Measurements from ENCODE around the gene CHTF18. TPM values are rescaled to one million over a fixed set of nuclear protein-coding genes. Genes with fewer than 3 reads are reported as not detected.

Gene CHTF18
- total RNA-seq, 2 donors from 2014 or later: 98.7 to 116 TPM

DNA sequence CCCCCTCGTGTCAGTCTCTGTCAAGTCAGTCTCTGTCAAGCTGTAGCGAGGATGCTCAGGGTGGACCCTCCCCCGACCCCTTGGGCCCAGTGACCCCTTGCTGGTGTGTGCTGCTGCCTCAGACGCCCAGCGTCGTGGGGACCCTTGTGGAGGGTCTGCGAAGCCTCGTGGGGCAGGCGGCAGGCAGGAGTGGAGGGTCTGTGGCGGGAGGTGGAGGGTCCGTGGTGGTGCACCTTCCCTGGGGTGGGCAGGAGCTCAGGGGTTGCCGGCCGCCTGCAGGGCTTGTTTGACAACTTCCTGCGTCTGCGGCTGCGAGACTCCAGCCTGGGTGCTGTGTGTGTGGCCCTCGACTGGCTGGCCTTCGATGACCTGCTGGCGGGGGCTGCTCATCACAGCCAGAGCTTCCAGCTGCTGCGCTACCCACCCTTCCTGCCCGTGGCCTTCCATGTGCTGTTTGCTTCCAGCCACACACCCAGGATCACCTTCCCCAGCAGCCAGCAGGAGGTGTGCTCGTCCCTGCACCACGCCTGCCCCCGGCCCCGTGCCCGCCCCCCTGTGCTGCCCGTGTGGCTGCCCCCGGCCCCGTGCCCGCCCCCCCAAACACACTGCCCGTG, 6.5 kb downstream of the CHTF18 start:
- ATAC-seq (no peak), DNase-seq (ENCODE audit: low spot score in 2 of 2) (no peak)
- Mint-ChIP-seq H3K9me3 (no peaks in the 10 kb centered on the region), H3K27ac (no peak overlapping the region), H3K36me3 (peaks cover 11 to 13% of the 10 kb centered on the region in 2 donors)

DNA sequence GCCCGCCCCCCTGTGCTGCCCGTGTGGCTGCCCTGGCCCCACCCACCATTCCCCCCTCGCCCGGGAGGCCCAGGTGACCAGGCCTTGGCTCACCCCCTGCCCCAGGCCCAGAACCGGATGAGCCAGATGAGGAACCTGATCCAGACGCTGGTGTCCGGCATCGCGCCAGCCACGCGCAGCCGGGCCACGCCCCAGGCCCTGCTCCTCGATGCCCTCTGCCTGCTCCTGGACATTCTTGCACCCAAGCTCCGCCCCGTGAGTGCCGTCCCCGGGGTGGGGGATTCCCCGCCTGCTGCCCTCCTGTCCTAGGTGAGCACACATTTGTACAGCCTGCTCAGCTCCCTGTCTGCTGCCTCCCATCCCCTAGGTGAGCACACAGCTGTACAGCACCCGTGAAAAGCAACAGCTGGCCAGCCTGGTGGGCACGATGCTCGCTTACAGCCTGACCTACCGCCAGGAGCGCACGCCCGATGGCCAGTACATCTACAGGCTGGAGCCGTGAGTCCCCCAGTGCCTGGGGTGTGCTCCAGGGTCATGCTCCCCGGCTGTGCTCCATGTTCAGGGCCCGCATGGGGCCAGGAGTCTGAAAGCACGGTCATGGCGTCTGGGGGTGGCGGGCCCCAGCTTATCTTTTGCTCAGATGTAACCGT, 7.3 kb downstream of the CHTF18 start:
- no peak for ATAC-seq
- Mint-ChIP-seq H3K27ac (no peak overlapping the region), H3K36me3 (peaks cover 11 to 13% of the 10 kb centered on the region in 2 donors), H3K9me3 (no peaks in the 10 kb centered on the region)
- DNase-seq (ENCODE audit: low spot score in 2 of 2): no peak

DNA sequence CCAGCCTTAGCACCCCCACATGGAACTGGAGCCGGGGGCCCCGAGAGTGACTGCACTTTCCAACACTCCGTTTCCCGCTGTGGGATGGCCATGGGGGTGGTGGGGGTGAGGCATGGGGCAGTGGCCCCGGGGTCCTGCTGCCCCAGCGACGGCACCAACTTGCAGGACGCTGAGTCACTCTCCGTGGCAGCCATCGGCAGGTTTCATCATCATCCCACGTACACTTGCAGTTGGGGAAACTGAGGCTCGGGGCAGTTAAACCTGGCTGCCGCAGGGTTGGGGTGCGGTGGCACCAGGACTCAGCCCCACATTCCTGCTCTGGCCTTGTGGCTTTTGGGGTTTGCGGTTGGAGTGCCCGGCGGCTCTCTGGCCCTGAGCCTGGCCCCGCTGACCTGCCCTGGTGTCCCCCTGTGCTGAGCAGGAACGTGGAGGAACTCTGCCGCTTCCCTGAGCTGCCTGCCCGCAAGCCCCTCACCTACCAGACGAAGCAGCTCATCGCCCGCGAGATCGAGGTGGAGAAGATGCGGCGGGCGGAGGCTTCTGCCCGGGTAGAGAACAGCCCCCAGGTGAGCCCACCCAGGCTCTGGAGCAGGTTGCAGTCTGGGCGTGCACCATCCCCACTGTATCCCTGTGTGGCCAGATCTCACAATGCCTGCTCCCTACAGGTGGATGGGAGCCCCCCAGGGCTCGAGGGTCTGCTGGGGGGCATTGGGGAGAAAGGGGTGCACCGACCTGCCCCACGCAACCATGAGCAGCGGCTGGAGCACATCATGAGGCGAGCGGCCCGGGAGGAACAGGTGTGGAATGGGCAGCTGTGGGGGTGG, 8.1 kb downstream of the CHTF18 start:
- Mint-ChIP-seq H3K27ac (no peak overlapping the region), H3K36me3 (peaks cover 3 to 5% of the 10 kb centered on the region in 2 donors), H3K9me3 (no peaks in the 10 kb centered on the region)
- ATAC-seq: no peak
- no peak for DNase-seq (ENCODE audit: low spot score in 2 of 2)

DNA sequence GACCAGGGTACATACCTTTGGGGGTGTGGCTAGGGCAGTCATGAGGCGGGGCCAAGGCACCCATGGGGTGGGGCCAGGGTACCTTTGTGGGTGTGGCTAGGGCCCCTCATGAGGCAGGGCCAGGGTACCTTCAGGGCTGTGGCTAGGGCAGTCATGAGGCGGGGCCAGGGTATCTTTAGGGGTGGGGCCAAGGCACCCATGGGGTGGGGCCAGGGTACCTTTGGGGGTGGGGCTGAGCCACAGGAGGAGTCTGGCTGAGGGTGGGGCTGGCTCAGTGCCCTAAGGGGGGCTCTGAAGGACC, 8.7 kb downstream of the CHTF18 start:
- peak in 1 of 2 donors; percentile 48 for DNase-seq (ENCODE audit: low spot score in 2 of 2)
- no peak overlapping the region for H3K27ac Mint-ChIP-seq
- no peaks in the 10 kb centered on the region for H3K36me3 Mint-ChIP-seq
- H3K9me3 Mint-ChIP-seq: no peaks in the 10 kb centered on the region
- peak; percentile 30 to 74 for ATAC-seq

DNA sequence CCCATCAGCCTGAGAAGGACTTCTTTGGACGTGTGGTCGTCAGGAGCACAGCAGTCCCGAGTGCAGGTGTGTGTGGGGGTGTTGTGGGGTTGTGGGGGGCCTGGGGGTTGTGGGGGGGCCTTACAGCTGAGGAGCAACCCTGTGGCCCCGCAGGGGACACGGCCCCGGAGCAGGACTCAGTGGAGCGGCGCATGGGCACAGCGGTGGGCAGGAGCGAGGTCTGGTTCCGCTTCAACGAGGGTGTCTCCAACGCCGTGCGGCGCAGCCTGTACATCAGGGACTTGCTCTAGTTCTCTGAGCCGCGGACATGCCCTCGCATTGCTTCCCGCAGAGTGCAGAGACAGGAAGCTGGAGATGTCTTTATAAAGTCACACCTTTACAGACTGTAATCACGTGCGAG, 9.3 kb downstream of the CHTF18 start:
- no peaks in the 10 kb centered on the region for H3K36me3 Mint-ChIP-seq
- no peak for ATAC-seq
- no peak for DNase-seq (ENCODE audit: low spot score in 2 of 2)
- H3K27ac Mint-ChIP-seq: no peak overlapping the region
- H3K9me3 Mint-ChIP-seq: no peaks in the 10 kb centered on the region

DNA sequence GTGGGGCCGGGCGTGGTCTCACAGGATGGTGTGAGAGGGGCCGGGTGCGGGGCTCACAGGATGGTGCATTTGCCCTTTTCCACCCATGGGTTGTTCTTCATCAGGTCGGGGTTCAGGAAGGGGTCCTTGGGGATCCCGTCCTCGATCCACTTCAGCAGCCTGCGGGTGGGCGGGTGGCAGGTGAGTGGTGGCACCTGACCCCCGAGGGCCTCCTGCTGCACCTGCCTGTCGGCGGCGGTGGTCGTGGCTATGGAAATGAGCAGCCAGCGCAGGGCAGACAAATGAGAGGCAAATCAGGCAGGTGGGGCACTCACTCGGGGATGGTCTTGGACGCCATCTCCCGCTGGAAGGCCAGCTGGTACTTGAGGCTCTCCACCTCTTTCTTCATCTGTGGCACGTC, 10.2 kb downstream of the CHTF18 start:
- no peak overlapping the region for H3K27ac Mint-ChIP-seq

DNA sequence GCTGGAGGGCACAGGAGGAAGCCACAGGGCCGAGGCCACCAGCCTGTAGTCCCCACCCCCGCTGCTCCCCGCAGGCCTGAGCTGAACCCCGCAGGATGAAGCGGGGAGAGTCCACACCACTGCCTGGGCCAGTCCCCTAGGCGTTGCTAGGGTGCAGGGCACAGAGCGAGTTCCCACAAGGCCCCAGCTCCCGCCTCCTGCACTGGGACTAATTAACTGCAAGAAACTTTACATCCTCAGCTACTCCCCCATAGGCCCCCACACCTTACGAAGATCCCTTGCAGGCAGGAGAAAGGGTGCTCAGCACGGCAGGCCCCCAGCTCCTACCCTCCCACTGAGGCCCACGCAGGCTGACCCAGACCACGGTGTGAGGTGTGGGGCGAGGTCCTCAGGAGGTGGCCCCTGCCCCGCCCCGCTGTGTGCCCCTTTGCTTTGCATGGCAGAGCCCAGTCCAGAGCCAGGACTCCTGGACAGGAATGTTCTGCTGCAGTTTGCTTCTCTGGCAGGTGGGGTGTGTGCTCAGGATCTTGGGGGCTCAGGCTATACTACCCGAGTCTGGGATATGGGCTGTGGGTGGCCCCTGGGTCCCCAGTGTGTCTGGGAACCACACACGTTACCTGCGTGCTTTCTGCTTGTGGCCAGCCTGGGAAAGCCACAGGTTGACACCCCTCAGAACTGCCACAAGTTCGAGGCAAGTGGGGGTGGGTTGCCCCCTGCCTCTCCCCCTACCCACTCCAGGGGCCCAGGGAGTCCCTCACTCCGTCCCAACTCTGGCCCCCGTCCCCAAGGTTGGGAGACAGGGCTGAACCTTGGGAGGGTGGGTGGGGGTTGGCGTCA, 10.9 kb downstream of the CHTF18 start:
- Mint-ChIP-seq H3K9me3 (no peaks in the 10 kb centered on the region), H3K27ac (no peak overlapping the region), H3K36me3 (no peaks in the 10 kb centered on the region)
- no peak for DNase-seq (ENCODE audit: low spot score in 2 of 2)
- no peak for ATAC-seq

More for the DNA sequence above, 10.2 kb downstream of the CHTF18 start:
- no peaks in the 10 kb centered on the region for H3K36me3 Mint-ChIP-seq
- no peak for DNase-seq (ENCODE audit: low spot score in 2 of 2)
- no peaks in the 10 kb centered on the region for H3K9me3 Mint-ChIP-seq
- no peak for ATAC-seq

DNA sequence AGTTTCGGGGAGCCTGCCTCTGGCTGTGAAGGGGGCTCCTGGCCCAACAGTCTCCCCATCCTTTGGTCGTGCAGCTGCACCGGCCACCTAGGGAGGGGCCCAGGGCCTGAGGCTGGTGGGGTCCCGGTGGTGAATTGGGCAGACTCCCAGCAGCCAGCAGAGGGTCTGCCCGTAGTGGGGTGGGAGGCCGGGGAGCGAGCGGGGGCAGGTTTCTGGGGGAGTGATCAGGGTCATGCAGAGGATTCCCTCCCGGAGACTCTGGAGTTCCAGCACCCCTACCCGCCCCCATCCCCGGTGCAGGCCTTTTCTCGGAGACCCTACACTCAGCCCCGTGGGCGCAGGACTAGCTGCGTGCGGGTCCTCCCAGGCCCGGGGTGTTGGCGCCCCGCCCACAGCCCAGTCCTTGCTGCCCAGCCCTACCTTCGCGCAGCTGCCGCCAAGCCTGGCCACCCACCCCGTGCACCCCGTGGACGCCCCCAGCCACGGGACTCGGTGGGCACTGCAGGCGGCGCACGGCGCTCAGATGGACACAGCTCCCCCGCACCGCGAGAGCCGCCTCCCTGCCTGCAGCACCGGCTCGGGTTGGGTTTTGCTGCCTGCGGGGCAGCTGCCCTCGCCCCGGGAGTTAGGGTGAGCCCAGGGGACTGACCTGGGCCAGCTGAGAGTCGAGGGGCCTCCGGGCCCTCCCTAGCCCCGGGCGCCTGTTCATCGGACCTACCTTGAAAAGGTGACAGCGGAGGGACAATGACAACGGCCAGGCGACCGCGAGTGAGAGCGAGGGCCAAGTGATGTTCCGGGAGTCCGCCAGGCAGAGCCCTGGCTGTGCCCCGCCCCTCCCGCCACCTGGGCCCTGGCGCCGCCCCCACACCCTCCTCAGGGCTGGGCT, 11.8 kb downstream of the CHTF18 start, which contains the start of gene GNG13:
Gene GNG13 (minus strand): TSS at position 787 of the 886 bp plus-strand sequence. CDS start 1,657 bp downstream, outside the sequence.
- H3K36me3 Mint-ChIP-seq: no peaks in the 10 kb centered on the region
- ATAC-seq (peak in 1 of 2 donors; percentile 12), DNase-seq (ENCODE audit: low spot score in 2 of 2) (no peak)
- H3K9me3 Mint-ChIP-seq: no peaks in the 10 kb centered on the region
- no peak within 1 kb of the TSS for H3K27ac Mint-ChIP-seq

DNA sequence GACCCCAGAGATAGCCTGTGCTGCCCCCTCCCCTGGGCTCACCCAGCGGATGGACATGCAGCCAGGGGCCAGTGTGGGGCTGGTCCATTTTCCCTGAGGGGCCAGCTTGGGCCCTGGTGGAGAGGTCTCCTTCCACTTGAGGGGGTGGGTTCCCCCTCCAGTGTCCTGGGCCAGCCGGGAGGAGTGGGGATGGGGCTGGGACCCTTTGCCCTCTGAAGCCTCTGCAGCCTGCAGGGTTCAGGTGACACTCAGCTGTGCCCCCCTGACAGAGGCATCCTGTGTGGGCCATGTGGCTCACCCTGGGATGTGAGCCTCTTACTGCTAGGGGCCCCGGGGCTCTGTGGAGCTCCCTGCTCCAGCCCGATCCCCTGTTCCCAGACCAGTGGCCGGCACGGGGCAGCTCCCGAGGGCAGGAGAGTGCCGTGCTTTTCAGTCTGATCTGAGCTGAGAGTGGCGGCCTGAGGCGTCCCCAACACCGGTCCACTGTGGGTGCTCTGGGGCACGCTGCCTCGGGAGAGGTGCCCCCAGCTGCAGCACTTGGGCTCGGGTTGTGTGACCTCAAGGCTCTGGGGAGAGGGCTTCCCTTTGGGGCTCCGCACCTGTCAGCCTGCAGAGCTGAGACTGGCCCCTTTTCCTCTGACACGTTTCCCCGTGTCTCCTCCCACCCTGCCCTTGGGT, 12.6 kb downstream of the CHTF18 start:
- Mint-ChIP-seq H3K9me3 (no peaks in the 10 kb centered on the region), H3K27ac (no peak overlapping the region), H3K36me3 (no peaks in the 10 kb centered on the region)
- ATAC-seq (peak in 1 of 2 donors; percentile 10), DNase-seq (ENCODE audit: low spot score in 2 of 2) (no peak)

DNA sequence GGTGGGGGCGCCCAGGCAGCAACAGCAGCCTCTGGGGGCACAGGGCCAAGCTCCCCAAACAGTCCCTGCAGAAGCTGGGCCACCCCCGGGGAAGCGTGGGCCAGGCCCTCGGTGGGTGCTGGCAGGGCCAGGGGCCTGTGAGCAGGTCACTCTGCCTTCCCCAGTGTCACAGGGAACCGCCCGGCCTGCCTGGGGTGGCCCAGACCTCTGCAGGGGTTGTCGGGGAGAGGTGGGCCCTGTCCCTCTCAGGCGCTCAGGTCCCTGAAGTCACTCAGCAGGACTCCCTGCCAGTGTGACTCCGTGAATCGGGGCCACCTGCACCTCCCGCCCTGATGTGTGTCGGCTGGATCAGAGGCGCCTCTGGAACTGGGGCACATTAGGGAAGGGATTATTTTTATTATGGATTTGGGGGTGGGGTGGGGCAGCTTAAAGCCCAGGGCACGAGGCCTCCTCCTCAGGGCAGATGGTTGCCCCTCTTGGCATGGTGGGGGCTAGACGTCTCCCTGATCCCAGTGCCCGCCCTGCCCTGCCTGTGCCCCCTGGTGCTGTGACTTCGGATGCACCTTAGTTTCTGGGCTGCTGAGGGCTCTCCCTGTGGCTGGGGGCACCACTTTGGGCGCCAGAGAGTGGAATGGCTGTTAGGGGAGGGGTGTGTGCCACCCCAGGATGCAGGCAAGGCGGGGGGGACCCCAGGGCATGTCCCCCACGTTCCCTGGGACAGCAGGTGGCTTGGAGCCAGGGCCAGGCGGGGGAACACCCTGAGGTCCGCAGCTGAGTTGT, 13.4 kb downstream of the CHTF18 start:
- H3K36me3 Mint-ChIP-seq: no peaks in the 10 kb centered on the region

DNA sequence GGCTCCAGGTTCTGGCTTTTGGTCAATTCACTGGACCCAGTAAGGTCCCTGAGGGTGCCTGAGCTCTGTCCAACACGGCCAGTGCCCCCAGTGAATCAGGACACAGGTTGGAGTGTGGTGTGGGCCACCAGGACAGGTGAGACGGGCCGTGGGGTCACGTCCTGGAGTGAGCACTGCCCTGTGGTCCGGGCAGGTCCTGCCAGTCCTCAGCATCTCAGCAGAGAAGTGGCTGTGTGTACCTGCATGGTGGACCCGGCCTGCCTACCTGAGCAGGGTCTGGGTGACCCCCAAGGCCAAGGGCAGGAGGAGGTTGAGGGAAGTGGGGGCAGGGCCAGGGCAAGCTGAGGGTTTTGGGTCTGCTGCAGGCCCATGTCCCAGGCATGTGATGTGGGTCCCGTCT, 14.0 kb downstream of the CHTF18 start:
- no peak for ATAC-seq
- H3K36me3 Mint-ChIP-seq: no peaks in the 10 kb centered on the region
- DNase-seq (ENCODE audit: low spot score in 2 of 2): no peak
- no peaks in the 10 kb centered on the region for H3K9me3 Mint-ChIP-seq
- no peak overlapping the region for H3K27ac Mint-ChIP-seq

More for the DNA sequence above, 13.4 kb downstream of the CHTF18 start:
- ATAC-seq (peak in 1 of 2 donors; percentile 2), DNase-seq (ENCODE audit: low spot score in 2 of 2) (no peak)
- H3K27ac Mint-ChIP-seq: no peak overlapping the region
- H3K9me3 Mint-ChIP-seq: no peaks in the 10 kb centered on the region

DNA sequence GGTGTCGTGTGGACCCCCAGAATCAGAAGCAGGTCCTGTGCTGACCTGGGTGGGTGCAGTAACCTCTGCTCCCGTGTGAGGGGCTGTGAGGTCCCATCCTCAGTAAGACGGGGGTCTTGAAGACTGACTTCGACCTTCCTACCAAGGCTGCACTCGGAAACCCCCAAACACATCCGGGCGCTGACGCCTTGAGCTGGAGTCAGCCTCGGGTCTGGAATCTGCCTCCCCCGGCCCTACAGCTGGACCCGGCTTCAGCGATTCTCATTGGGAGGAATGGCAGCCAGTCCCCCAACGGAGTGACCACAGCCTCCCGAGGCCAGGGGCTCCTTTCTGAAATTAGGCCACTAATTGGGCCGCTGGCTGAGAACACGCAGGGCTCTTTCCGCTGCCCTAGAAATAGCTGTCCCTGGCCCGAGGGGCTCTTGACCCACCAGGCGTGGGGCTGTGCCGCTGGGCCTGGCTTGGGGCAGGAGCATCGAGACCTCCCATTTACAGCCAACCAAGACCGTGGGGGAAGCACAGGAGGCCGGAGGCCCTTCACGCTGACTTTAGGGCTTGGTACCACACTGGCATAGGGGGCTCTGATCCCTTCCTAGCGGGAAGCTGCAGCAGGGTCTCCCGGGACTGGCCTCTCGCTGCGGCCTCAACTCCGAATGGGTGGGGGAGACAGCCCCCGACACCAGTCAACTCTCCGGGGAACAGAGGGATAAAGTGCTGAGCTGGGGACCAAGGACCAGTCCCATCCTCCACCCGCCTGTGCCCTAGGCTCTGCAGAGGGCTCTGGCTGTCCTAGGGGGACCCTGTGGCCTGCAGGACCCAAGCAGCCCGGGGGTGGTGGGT, 14.7 kb downstream of the CHTF18 start:
- ATAC-seq (no peak), DNase-seq (ENCODE audit: low spot score in 2 of 2) (no peak)
- H3K36me3 Mint-ChIP-seq: peaks cover 0 to 6% of the 10 kb centered on the region in 2 donors

DNA sequence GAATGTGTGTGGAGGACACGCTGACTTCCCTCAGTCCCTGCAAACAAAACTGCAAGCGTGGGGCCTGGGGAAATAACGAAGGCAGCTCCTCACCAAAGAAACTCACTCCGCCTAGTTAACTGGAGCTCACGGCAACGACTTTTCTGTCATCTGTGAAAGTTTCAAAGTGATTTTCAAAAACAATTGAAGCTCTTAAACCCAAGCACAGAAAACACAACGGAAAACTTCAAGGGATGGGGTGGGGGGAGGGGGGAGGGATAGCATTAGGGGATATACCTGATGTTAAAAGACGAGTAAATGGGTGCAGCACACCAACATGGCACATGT, 15.3 kb downstream of the CHTF18 start:
- H3K36me3 Mint-ChIP-seq: peaks cover 0 to 6% of the 10 kb centered on the region in 2 donors
- ATAC-seq (no peak), DNase-seq (ENCODE audit: low spot score in 2 of 2) (no peak)
- H3K27ac Mint-ChIP-seq: no peak overlapping the region
- no peaks in the 10 kb centered on the region for H3K9me3 Mint-ChIP-seq

More for the DNA sequence above, 14.7 kb downstream of the CHTF18 start:
- Mint-ChIP-seq H3K27ac (no peak overlapping the region), H3K9me3 (no peaks in the 10 kb centered on the region)
